Thyroid gland (tissue), 4 donors: ENCODE data around the gene FAT2. TPM values are rescaled to one million over a fixed set of nuclear protein-coding genes. Genes with fewer than 3 reads are reported as not detected.

Experiments used
- DNase-seq, 2 donors: peaks; one replicate each; pipeline ENCODE4 v3.0.0-alpha.2; 2019
- H3K27ac ChIP-seq, 3 donors: fragments of 200-600 bp; sonication (generic); 1 replicate in 2 of 3; 2 replicates in 1 of 3; pipeline ENCODE4 v1.5.1; 2016 to 2019; ENCODE audit warnings: mild to moderate bottlenecking in 1 of 3, moderate library complexity in 1 of 3
- H3K27me3 ChIP-seq: fragments of 200-600 bp; sonication (generic); one replicate; pipeline ENCODE4 v1.5.1; 2019
- H3K36me3 ChIP-seq, 2 donors: fragments of 200-600 bp; sonication (generic); one replicate each; pipeline ENCODE4 v1.5.1; 2016 to 2019
- H3K4me1 ChIP-seq, 2 donors: fragments of 200-600 bp; sonication (generic); one replicate each; pipeline ENCODE4 v1.5.1; 2017 to 2019
- H3K4me3 ChIP-seq, 3 donors: fragments of 200-600 bp; sonication (generic); replicated peaks in 1 of 3; 1 replicate in 2 of 3; 2 replicates in 1 of 3; pipeline ENCODE4 v1.5.1; 2016; ENCODE audit warnings: mild to moderate bottlenecking in 1 of 3
- H3K9me3 ChIP-seq: fragments of 200-600 bp; sonication (generic); one replicate; pipeline ENCODE4 v1.5.1; 2017
- POLR2A ChIP-seq, 2 donors: fragments of 450-650 bp; IDR thresholded peaks; one replicate each; pipeline ENCODE4 v1.6.1; 2017; ENCODE audit warnings: antibody characterized with exemption in 2 of 2, mild to moderate bottlenecking in 2 of 2, moderate library complexity in 1 of 2
- WGBS, 2 donors: methylation state at CpG; one replicate each; pipeline ENCODE4 v1.1.5; 2017; 5-methylcytosine and 5-hydroxymethylcytosine counted together
- intact Hi-C: fragments of 100-400 bp; cut with DNase I; formaldehyde crosslinking; loops from one replicate; pipeline ENCODE4 v1.15.1; 2023
- total RNA-seq, 4 donors: library from RNA; depleted of rRNA; stranded (reverse); fragments of >200 nt; gene quantifications; one replicate each; pipeline ENCODE4 v1.2.3, GENCODE V29; 2016
- TF ChIP-seq, protein P1 (sequence below), 6 experiments: fragments of 200-600 bp in 3 of 6; fragments of 450-650 bp in 3 of 6; sonication (generic) in 3 of 6; IDR thresholded peaks; one replicate each; pipeline ENCODE4 v1.5.1; 2016 to 2019; ENCODE audit warnings: antibody characterized with exemption in 6 of 6, mild to moderate bottlenecking in 2 of 6, inconsistent platforms in 1 of 6, moderate library complexity in 1 of 6

FAT2 gene
- total RNA-seq, 4 donors from 2014 or later, result 0.11 to 0.54 (median 0.13) TPM; not detected in 1

DNA sequence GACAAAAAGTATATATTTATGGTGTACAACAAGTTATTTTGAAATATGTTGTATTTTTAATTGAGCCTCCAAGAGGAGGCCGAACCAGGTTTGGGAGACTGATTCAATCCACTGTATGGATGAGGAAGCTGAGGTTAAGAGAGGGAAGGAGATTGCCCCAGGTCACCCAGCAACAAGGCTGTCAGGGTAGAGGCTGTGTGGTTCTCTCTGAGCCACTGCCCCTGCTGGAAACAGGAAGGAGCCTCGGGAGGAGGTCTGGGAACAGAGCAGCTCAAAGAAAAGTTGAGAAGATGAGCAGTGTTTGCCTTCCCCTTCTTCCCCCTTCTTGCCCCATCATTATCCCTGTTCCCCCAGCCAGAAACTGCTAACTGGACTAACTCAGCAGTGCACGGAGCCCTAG lies 6.6 kb upstream of the FAT2 start:
- H3K27ac ChIP-seq, result no peak overlapping the region
- WGBS, 2 donors, result 82% methylated on average over 3 of the region's 3 CpGs
- no peak overlapping the region for H3K4me3 ChIP-seq
- TF ChIP-seq POLR2A (IDR thresholded peaks at IDR 0.05), result no peak
- TF ChIP-seq, protein P1, sequence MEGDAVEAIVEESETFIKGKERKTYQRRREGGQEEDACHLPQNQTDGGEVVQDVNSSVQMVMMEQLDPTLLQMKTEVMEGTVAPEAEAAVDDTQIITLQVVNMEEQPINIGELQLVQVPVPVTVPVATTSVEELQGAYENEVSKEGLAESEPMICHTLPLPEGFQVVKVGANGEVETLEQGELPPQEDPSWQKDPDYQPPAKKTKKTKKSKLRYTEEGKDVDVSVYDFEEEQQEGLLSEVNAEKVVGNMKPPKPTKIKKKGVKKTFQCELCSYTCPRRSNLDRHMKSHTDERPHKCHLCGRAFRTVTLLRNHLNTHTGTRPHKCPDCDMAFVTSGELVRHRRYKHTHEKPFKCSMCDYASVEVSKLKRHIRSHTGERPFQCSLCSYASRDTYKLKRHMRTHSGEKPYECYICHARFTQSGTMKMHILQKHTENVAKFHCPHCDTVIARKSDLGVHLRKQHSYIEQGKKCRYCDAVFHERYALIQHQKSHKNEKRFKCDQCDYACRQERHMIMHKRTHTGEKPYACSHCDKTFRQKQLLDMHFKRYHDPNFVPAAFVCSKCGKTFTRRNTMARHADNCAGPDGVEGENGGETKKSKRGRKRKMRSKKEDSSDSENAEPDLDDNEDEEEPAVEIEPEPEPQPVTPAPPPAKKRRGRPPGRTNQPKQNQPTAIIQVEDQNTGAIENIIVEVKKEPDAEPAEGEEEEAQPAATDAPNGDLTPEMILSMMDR (IDR thresholded peaks at IDR 0.05), result no peak
- DNase-seq, result no peak
- intact Hi-C loops, result no loop called here
- H3K9me3 ChIP-seq, result no peaks in the 10 kb centered on the region
- no peaks in the 10 kb centered on the region for H3K4me1 ChIP-seq
- no peaks in the 10 kb centered on the region for H3K27me3 ChIP-seq
- H3K36me3 ChIP-seq, result no peaks in the 10 kb centered on the region

DNA sequence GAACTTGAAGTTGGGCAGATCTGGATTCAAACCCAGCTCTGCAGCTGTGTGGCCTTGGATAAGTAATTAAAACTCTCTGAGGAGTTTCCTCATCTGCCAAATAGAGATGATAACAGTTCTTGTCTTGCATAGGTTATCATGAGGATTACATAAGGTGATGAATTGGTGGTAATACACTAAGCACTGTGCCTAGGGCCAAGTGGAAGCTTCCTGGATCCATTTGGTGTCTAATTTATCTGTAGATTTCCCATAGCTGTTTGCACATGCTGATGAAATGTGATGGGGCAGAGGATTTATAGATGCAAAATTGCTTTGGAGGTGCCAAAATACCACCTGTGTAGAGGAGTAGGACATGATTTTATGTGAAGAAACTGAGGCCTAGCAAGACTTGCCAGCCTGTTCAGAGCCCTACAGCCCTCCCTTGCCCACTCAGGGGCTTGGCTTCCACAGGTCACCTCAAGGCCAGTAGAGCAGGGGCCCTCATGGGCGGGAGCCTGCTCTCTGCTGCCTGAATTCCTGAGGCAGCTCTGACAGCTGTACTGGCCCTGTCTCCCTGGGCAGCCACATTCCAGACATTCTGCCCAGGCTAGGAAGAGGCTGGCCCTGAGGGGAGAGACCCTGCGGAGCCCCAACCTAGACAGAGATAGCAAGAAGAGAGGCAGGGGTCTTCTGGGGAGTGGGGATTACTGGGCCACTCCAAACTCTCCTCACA lies 5.9 kb upstream of the FAT2 start:
- Histone ChIP-seq H3K4me3 (no peak overlapping the region), H3K9me3 (no peaks in the 10 kb centered on the region), H3K27me3 (no peaks in the 10 kb centered on the region), H3K36me3 (no peaks in the 10 kb centered on the region), H3K4me1 (no peaks in the 10 kb centered on the region), H3K27ac (no peak overlapping the region)
- 67 to 80% methylated on average over 1 to 2 of the region's 2 CpGs for WGBS, 2 donors
- DNase-seq, result no peak
- TF ChIP-seq POLR2A (IDR thresholded peaks at IDR 0.05), result no peak
- TF ChIP-seq, protein P1 (IDR thresholded peaks at IDR 0.05), result no peak
- intact Hi-C loops, result no loop called here

DNA sequence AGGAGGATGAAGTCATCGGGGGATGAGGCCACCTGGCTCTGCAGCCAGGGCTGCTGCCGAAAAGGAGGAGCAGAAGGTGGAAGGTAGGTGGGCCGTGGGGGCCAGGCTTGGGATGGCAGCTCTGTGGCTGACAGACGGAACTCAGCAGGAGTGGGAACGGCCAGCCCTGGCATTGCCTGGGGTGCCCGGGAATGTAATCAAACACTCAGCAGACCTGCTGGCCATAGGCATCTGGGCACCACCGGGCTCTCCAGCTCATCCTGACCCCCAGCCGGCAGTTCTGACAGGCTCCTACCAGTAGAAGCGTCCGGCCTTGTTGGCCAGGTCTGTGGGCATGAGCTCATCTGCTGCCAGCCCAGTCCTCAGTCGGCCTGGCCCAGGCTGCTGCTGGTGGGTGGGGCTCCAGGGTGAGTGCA lies 4.3 kb upstream of the FAT2 start:
- intact Hi-C loops, result no loop called here
- no peaks in the 10 kb centered on the region for H3K36me3 ChIP-seq
- no peak overlapping the region for H3K4me3 ChIP-seq
- 83 to 91% methylated on average over 9 to 11 of the region's 11 CpGs for WGBS, 2 donors
- TF ChIP-seq, protein P1 (IDR thresholded peaks at IDR 0.05), result no peak
- TF ChIP-seq POLR2A (IDR thresholded peaks at IDR 0.05), result no peak
- H3K9me3 ChIP-seq, result no peaks in the 10 kb centered on the region
- no peak overlapping the region for H3K27ac ChIP-seq
- no peaks in the 10 kb centered on the region for H3K4me1 ChIP-seq
- DNase-seq, result no peak
- no peaks in the 10 kb centered on the region for H3K27me3 ChIP-seq

DNA sequence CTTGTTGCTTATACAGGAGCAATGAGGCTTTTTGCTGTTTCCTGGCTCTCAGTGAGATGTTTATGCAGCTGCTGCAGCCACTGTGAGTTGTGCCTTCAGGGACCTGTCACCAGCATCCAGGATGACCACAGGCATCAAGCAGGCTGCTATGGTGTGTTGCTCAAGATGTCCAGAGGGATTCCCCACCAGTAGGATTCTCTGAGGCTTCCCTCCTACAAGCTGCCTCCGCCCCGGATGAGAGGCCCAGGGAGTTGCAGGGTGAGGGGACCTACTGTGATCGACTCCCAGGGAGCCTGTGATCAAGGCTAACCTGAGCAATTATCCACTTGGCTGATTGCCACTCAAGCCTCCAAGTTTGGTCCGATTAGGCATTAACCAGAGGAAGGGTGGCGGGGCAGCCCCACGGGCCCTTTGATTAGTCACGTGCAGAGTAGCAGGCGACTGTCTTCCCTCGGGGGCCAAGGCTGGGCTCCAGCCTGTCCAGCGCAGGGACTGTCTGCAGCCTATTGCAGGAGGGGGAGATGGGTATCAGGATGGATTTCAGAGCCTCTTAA lies 1.8 kb upstream of the FAT2 start:
- TF ChIP-seq, protein P1 (IDR thresholded peaks at IDR 0.05), result no peak
- TF ChIP-seq POLR2A (IDR thresholded peaks at IDR 0.05), result no peak
- 70 to 74% methylated on average over 8 to 10 of the region's 10 CpGs for WGBS, 2 donors
- H3K4me3 ChIP-seq, result no peak overlapping the region
- H3K4me1 ChIP-seq, result no peaks in the 10 kb centered on the region
- intact Hi-C loops, result no loop called here
- no peaks in the 10 kb centered on the region for H3K9me3 ChIP-seq
- no peaks in the 10 kb centered on the region for H3K36me3 ChIP-seq
- DNase-seq, result no peak
- no peaks in the 10 kb centered on the region for H3K27me3 ChIP-seq
- no peak overlapping the region for H3K27ac ChIP-seq

DNA sequence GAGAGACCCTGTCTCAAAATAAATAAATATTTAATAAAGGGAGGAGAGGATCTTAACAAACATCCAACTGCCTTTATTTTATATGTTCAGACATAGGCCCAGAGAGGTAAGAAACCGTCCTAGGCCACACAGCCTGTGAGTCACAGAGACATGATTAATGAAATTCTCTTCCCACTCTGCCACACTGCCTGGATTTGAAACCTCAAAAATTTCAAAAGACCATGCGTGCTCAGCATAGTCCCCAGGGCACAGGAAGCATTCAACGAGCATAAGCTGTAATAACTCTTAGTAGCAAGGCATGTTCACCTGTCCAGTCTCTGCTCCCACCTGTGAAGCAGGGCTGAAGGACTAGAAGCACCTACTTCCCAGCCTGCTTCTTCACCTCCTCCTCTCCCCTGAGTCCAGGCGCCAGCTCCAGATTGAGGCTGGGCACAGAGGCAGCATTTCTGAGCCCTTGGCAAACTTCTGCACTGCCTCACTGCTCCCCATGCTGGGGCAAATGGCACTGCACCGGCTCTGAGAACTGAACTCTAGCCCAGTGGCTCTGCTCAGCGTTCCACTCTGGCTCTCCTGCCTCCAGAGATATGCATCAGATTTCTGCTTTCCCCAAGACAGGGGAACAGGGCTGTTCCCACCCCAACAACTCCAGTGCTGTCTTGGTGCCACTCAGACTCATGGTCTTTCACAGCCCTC lies 1.1 kb downstream of the FAT2 start:
- intact Hi-C loops, result no loop called here
- no peaks in the 10 kb centered on the region for H3K27me3 ChIP-seq
- H3K4me1 ChIP-seq, result no peaks in the 10 kb centered on the region
- H3K9me3 ChIP-seq, result no peaks in the 10 kb centered on the region
- 55 to 68% methylated on average over 4 to 6 of the region's 6 CpGs for WGBS, 2 donors
- H3K27ac ChIP-seq, result no peak overlapping the region
- H3K4me3 ChIP-seq, result no peak overlapping the region
- no peak for DNase-seq
- TF ChIP-seq, protein P1 (IDR thresholded peaks at IDR 0.05), result no peak
- TF ChIP-seq POLR2A (IDR thresholded peaks at IDR 0.05), result no peak
- H3K36me3 ChIP-seq, result no peaks in the 10 kb centered on the region
